ENCODE measurements around the gene TXNDC17. TPM values are rescaled to one million over a fixed set of nuclear protein-coding genes. Genes with fewer than 3 reads are reported as not detected.

Gene TXNDC17
- total RNA-seq, 4 donors from 2014 or later, result 58.5 to 109 (median 74.2) TPM

GRCh38 chr17:6683730-6684459, 43.0 kb downstream of the TXNDC17 start:
- Histone ChIP-seq H3K4me1 (no peaks in the 10 kb centered on the region), H3K4me3 (no peak overlapping the region), H3K9me3 (no peaks in the 10 kb centered on the region), H3K36me3 (no peaks in the 10 kb centered on the region), H3K27me3 (peaks cover 0 to 43% (median 0%) of the 10 kb centered on the region in 4 donors), H3K27ac (replicated peaks in 1 of 4) (no peak overlapping the region)
- DNase-seq (ENCODE audit: extremely low spot score), result no peak
- intact Hi-C loops (cut with DNase I), result no loop called here
- TF ChIP-seq POLR2AphosphoS5 (IDR thresholded peaks at IDR 0.05), result no peak
- no peak for TF ChIP-seq EP300 (IDR thresholded peaks at IDR 0.05)
- 74% methylated on average over 3 of the region's 3 CpGs for WGBS

DNA sequence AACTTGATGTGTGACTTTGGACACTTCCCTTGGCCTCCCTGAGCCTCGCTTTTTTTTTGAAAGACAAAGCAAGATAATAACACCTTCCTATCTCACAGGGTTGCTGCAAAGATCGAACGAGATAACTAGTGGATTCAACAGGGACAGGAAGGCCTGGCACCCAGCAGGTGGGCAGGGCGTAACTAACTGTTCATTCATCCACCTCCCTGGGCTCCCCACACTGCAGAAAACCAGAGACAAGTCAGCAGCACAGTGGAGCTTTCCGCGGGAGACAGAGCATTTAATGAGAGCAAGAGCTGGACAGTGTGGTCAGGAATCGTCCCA, 43.6 kb downstream of the TXNDC17 start:
- no peak overlapping the region for H3K27ac ChIP-seq (replicated peaks in 1 of 4)
- DNase-seq (ENCODE audit: extremely low spot score), result no peak
- intact Hi-C loops (cut with DNase I), result no loop called here
- WGBS, result 60% methylated on average over 4 of the region's 7 CpGs
- no peaks in the 10 kb centered on the region for H3K4me1 ChIP-seq
- no peaks in the 10 kb centered on the region for H3K9me3 ChIP-seq
- H3K27me3 ChIP-seq, result peaks cover 0 to 43% (median 0%) of the 10 kb centered on the region in 4 donors
- H3K36me3 ChIP-seq, result no peaks in the 10 kb centered on the region
- H3K4me3 ChIP-seq, result no peak overlapping the region
- no peak for TF ChIP-seq POLR2A (IDR thresholded peaks at IDR 0.05; ENCODE audit: low read depth)

DNA sequence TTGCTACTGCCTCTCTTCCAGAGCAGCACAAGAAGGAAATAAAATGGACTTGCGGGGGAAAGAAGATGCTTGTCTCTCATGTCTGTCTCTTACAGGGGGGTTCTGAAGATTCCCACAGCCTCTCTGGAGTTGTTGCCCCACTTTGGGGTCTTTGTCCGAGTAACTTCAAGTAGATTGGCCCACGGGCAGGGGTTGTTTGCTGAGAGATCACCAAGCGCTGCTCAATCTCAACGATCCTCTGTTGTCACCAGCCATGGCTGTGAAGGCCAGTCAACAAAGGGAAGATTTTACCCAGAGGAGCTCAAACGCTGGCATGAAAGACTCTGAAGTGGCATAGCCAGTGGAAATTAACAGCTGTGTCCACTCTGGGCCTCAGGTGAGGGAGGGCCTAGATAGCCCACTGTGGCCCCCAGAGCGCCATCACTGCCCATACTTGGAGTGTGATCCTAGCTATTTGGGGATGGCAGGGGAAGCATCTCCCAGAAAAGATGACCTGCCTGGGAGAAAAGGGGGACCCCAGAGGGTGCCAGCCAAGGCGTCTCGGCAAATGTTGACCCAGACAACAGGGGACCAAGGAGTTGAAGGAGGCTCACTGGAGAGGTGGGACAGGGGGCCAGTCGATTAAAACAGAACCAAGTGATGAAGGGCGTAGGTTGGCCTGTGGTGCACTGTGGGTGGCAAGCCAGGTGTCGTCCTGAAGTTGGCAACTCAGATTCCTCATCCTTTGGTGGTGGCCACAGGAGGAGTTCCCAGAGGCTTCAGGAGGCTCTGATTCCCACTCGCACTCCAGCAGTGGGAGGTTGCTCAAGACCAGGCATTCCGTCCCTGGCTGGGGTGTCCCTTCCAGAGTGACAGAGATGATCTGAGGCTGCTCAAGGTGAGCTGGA, 44.3 kb downstream of the TXNDC17 start:
- no peaks in the 10 kb centered on the region for H3K36me3 ChIP-seq
- intact Hi-C loops (cut with DNase I), result no loop called here
- H3K4me3 ChIP-seq, result no peak overlapping the region
- H3K27ac ChIP-seq (replicated peaks in 1 of 4), result no peak overlapping the region
- TF ChIP-seq POLR2AphosphoS5 (IDR thresholded peaks at IDR 0.05) (no peak), POLR2A (IDR thresholded peaks at IDR 0.05; ENCODE audit: low read depth) (no peak), EP300 (IDR thresholded peaks at IDR 0.05) (no peak)
- TF ChIP-seq, protein P1, sequence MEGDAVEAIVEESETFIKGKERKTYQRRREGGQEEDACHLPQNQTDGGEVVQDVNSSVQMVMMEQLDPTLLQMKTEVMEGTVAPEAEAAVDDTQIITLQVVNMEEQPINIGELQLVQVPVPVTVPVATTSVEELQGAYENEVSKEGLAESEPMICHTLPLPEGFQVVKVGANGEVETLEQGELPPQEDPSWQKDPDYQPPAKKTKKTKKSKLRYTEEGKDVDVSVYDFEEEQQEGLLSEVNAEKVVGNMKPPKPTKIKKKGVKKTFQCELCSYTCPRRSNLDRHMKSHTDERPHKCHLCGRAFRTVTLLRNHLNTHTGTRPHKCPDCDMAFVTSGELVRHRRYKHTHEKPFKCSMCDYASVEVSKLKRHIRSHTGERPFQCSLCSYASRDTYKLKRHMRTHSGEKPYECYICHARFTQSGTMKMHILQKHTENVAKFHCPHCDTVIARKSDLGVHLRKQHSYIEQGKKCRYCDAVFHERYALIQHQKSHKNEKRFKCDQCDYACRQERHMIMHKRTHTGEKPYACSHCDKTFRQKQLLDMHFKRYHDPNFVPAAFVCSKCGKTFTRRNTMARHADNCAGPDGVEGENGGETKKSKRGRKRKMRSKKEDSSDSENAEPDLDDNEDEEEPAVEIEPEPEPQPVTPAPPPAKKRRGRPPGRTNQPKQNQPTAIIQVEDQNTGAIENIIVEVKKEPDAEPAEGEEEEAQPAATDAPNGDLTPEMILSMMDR (IDR thresholded peaks at IDR 0.05), result no peak
- no peak for DNase-seq (ENCODE audit: extremely low spot score)
- no peaks in the 10 kb centered on the region for H3K9me3 ChIP-seq
- no peaks in the 10 kb centered on the region for H3K4me1 ChIP-seq
- WGBS, result 75% methylated on average over 11 of the region's 14 CpGs
- H3K27me3 ChIP-seq, result peaks cover 0 to 44% (median 0%) of the 10 kb centered on the region in 4 donors

- no peaks in the 10 kb centered on the region for H3K4me1 ChIP-seq
- no peak overlapping the region for H3K4me3 ChIP-seq
- TF ChIP-seq EP300 (IDR thresholded peaks at IDR 0.05) (no peak), POLR2A (IDR thresholded peaks at IDR 0.05; ENCODE audit: low read depth) (no peak), POLR2AphosphoS5 (IDR thresholded peaks at IDR 0.05) (no peak)
- TF ChIP-seq, protein P1 (IDR thresholded peaks at IDR 0.05), result no peak
- H3K36me3 ChIP-seq, result no peaks in the 10 kb centered on the region
- H3K27me3 ChIP-seq, result peaks cover 0 to 53% (median 0%) of the 10 kb centered on the region in 4 donors
- WGBS, result 95% methylated on average over 3 of the region's 4 CpGs
- intact Hi-C loops (cut with DNase I), result no loop called here
- no peak for DNase-seq (ENCODE audit: extremely low spot score)
- no peak overlapping the region for H3K27ac ChIP-seq (replicated peaks in 1 of 4)
- H3K9me3 ChIP-seq, result no peaks in the 10 kb centered on the region
These were observed 45.2 kb downstream of the TXNDC17 start for GRCh38 chr17:6686026-6686425.

DNA sequence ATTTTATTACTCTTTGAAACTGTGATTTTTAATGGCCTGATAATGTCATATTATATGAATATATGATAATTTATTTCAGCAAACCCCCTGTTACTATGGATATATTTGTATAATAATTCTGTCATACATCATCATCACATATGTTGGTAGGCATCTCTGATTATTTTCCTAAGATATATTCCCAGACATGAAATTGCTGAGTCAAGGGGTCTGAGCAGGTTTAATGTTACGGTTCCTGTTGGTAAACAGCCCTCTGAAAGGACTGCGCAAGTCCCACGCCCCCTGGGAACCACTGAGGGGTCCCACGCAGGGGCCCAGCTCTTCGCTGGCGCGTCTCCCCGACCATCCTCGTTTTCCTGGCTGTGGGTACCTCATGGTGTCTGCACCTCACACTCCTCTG, 48.1 kb downstream of the TXNDC17 start:
- no peaks in the 10 kb centered on the region for H3K4me1 ChIP-seq
- no peak for DNase-seq (ENCODE audit: extremely low spot score)
- no peaks in the 10 kb centered on the region for H3K9me3 ChIP-seq
- peaks cover 0 to 44% (median 0%) of the 10 kb centered on the region in 4 donors for H3K27me3 ChIP-seq
- no peak overlapping the region for H3K4me3 ChIP-seq
- TF ChIP-seq, protein P1 (IDR thresholded peaks at IDR 0.05), result no peak
- TF ChIP-seq EP300 (IDR thresholded peaks at IDR 0.05) (no peak), POLR2AphosphoS5 (IDR thresholded peaks at IDR 0.05) (no peak), POLR2A (IDR thresholded peaks at IDR 0.05; ENCODE audit: low read depth) (no peak)
- H3K27ac ChIP-seq (replicated peaks in 1 of 4), result no peak overlapping the region
- WGBS, result 85% methylated on average over 9 of the region's 9 CpGs
- intact Hi-C loops (cut with DNase I), result no loop called here
- H3K36me3 ChIP-seq, result no peaks in the 10 kb centered on the region
